ENCODE results near the gene ELOB.

The ELOB gene

DNA sequence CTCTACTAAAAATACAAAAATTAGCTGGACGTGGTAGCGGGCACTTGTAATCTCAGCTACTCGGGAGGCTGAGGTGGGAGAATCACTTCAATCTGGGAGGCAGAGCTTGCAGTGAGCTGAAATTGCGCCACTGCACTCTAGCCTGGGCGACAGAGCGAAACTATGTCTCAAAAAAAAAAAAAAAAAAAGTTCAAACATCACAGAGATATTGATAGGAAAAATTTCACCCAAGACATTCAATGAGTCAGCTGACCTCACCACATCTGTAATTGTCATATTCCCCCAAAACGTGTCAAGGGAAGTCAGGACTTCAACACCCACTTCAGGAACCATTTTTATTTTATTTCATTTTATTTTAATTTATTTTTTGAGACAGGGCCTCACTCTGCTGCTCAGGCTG is 49.0 kb downstream of the ELOB start:
- ATAC-seq: no peak
- TF ChIP-seq ISL1 (CRISPR knock-in tag; IDR thresholded peaks at IDR 0.05) (no peak), ZFP30 (CRISPR knock-in tag; IDR thresholded peaks at IDR 0.05) (no peak), OSR1 (CRISPR knock-in tag; IDR thresholded peaks at IDR 0.05) (no peak), CSDC2 (CRISPR knock-in tag; IDR thresholded peaks at IDR 0.05) (no peak), TOX (CRISPR knock-in tag; IDR thresholded peaks at IDR 0.05; ENCODE audit: borderline replicate concordance) (no peak), CREB5 (CRISPR knock-in tag; IDR thresholded peaks at IDR 0.05; ENCODE audit: low read depth) (no peak), ARNTL (CRISPR knock-in tag; IDR thresholded peaks at IDR 0.05; ENCODE audit: borderline replicate concordance, low read depth) (no peak), RARB (CRISPR knock-in tag; IDR thresholded peaks at IDR 0.05) (no peak), PATZ1 (CRISPR knock-in tag; IDR thresholded peaks at IDR 0.05; ENCODE audit: borderline replicate concordance) (no peak), POU6F1 (CRISPR knock-in tag; IDR thresholded peaks at IDR 0.05; ENCODE audit: borderline replicate concordance, low read depth) (no peak)
- TF ChIP-seq, protein P1, sequence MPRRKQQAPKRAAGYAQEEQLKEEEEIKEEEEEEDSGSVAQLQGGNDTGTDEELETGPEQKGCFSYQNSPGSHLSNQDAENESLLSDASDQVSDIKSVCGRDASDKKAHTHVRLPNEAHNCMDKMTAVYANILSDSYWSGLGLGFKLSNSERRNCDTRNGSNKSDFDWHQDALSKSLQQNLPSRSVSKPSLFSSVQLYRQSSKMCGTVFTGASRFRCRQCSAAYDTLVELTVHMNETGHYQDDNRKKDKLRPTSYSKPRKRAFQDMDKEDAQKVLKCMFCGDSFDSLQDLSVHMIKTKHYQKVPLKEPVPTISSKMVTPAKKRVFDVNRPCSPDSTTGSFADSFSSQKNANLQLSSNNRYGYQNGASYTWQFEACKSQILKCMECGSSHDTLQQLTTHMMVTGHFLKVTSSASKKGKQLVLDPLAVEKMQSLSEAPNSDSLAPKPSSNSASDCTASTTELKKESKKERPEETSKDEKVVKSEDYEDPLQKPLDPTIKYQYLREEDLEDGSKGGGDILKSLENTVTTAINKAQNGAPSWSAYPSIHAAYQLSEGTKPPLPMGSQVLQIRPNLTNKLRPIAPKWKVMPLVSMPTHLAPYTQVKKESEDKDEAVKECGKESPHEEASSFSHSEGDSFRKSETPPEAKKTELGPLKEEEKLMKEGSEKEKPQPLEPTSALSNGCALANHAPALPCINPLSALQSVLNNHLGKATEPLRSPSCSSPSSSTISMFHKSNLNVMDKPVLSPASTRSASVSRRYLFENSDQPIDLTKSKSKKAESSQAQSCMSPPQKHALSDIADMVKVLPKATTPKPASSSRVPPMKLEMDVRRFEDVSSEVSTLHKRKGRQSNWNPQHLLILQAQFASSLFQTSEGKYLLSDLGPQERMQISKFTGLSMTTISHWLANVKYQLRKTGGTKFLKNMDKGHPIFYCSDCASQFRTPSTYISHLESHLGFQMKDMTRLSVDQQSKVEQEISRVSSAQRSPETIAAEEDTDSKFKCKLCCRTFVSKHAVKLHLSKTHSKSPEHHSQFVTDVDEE (CRISPR knock-in tag; IDR thresholded peaks at IDR 0.05): no peak

GRCh38 chr16:2726923-2727322 is 50.2 kb downstream of the ELOB start:
- no peak for ATAC-seq
- no peak for TF ChIP-seq ZNF565 (CRISPR knock-in tag; conservative IDR thresholded peaks at IDR 0.05; ENCODE audit: low read depth)
- TF ChIP-seq TOX (CRISPR knock-in tag; IDR thresholded peaks at IDR 0.05; ENCODE audit: borderline replicate concordance): no peak
- TF ChIP-seq POU6F1 (CRISPR knock-in tag; IDR thresholded peaks at IDR 0.05; ENCODE audit: borderline replicate concordance, low read depth): no peak
- TF ChIP-seq SNAI2 (CRISPR knock-in tag; IDR thresholded peaks at IDR 0.05): no peak
- no peak for TF ChIP-seq ZNF70 (CRISPR knock-in tag; IDR thresholded peaks at IDR 0.05)
- no peak for TF ChIP-seq CREB5 (CRISPR knock-in tag; IDR thresholded peaks at IDR 0.05; ENCODE audit: low read depth)
- no peak for TF ChIP-seq ESRRG (CRISPR knock-in tag; IDR thresholded peaks at IDR 0.05)
- no peak for TF ChIP-seq OSR1 (CRISPR knock-in tag; IDR thresholded peaks at IDR 0.05)
- no peak for TF ChIP-seq GLIS3 (CRISPR knock-in tag; IDR thresholded peaks at IDR 0.05)
- TF ChIP-seq, protein P1 (CRISPR knock-in tag; IDR thresholded peaks at IDR 0.05): no peak
- TF ChIP-seq ZC3H10 (CRISPR knock-in tag; IDR thresholded peaks at IDR 0.05): no peak
- TF ChIP-seq ISL1 (CRISPR knock-in tag; IDR thresholded peaks at IDR 0.05): no peak
